CD4-positive, alpha-beta T cell treated with Interleukin-21 for 1 hour (primary cell): ENCODE data around the gene HEG1.

Experiments used
- DNase-seq: peaks from one replicate; pipeline ENCODE4 v3.0.0-alpha.2; 2020

Gene HEG1

GRCh38 chr3:125010393-125010792 lies 45.4 kb downstream of the HEG1 start:
- DNase-seq: no peak

DNA sequence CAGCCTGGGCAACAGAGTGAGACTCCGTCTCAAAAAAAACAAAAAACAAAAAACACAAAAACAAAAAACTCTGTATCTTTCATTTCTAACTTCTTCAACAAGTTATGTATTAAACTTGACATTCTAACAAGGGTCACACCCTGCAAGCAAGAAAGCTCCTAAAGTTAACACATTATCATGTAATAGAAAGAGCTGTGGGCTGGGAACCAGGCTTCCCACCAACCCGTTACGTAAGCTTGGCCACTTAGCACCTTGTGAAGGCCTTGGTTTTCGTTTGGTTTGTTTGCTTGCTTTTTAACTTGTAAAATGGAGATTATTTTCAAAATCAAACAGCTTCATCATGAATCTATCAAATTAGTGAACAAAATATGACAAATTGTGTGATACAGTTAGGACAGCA lies 47.0 kb downstream of the HEG1 start:
- no peak for DNase-seq

GRCh38 chr3:125006291-125006731 lies 49.5 kb downstream of the HEG1 start:
- no peak for DNase-seq

DNA sequence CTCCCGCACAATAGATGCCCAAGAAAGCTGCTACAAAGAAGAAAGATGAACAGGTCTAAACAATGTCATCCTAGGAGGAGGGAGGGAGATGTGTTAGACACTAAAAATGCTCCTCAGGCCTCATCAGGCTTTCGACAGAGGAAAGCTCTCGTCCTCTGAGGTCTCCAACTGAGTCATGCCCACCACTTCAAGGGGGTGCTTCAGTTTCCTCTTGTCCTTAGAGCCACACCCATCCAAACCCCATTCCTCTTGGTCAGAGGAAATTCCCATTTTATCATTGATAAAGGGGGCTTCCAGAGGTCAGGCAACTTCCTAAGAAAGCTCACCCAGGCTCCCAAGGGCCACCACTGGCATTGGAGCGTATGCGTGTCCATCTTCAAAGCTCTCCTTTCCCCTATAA lies 50.1 kb downstream of the HEG1 start:
- no peak for DNase-seq

DNA sequence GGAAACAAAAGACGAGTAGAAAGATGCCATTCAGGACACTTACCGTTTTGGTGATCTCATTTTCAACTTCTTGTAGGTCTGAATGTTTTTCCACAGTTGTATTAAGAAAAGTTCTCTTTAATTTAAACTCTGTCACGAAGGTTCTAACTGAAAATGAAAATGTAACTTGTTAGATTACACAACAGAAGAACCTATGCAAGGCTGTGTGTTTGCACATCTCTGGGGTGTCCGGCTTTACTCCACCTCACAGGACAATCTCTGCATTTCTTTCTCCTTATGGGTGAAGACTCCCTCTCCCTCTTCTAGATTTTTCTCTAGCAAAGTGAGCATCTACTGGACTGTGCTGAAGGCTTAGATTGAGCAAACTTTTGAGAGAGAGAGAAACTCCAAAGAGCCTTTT lies 50.6 kb downstream of the HEG1 start:
- no peak for DNase-seq

GRCh38 chr3:125003859-125004595 lies 51.8 kb downstream of the HEG1 start:
- DNase-seq: no peak

- DNase-seq: no peak
Observed at GRCh38 chr3:125003369-125003853, 52.4 kb downstream of the HEG1 start.

- DNase-seq: peak; percentile 11
Observed at GRCh38 chr3:125002414-125003368, 53.1 kb downstream of the HEG1 start.

GRCh38 chr3:125001557-125002413 lies 54.0 kb downstream of the HEG1 start:
- DNase-seq: no peak

- no peak for DNase-seq
Observed at GRCh38 chr3:125000661-125001060, 55.1 kb downstream of the HEG1 start.

- no peak for DNase-seq
Observed at GRCh38 chr3:124999897-125000435, 55.8 kb downstream of the HEG1 start.

- DNase-seq: no peak
Observed at GRCh38 chr3:124999317-124999716, 56.5 kb downstream of the HEG1 start.

DNA sequence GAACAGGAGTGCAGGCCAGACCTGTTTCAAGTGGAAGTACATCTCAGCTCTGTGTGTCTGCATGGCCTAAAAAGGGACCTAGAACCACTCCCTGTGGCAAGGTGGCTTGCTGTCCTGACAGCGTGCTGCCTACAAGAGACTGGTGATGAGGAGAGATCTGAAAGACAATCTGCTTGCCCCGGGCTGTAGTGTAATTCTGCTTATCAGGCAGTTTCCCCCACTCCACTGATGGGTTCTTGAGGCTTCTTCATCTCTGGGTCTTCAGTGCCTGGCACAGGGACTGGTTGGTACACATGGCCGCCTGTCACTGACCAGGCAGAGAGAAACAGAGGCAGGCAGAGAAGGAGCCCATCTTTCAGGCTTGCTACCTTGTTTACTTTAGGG lies 57.6 kb downstream of the HEG1 start:
- DNase-seq: no peak

- no peak for DNase-seq
Observed at GRCh38 chr3:124997303-124998246, 58.2 kb downstream of the HEG1 start.

GRCh38 chr3:124995460-124995994 lies 60.3 kb downstream of the HEG1 start:
- peak; percentile 61 for DNase-seq

DNA sequence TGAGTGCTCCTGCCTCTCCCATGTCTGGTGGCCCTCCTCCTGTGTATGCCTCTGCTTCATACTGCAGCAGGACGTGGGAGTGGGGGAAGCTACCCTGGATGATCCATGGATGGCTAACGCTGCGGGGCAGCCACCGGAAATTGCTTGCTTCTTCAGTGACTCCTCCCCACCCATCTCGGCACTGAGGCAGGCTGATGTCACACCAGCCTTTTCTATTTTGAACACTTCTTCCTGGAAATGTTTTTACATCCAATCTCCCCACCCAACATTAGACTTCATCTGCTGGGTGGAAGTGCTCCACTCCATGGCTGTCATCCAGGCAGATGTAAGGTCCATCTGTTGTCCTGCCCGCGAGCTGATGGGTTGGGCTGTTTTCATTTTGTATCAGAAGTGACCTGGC lies 62.3 kb downstream of the HEG1 start:
- no peak for DNase-seq

- DNase-seq: no peak
Observed at GRCh38 chr3:124992041-124992440, 63.8 kb downstream of the HEG1 start.

GRCh38 chr3:124986192-124987143 lies 69.3 kb downstream of the HEG1 start:
- DNase-seq: no peak

DNA sequence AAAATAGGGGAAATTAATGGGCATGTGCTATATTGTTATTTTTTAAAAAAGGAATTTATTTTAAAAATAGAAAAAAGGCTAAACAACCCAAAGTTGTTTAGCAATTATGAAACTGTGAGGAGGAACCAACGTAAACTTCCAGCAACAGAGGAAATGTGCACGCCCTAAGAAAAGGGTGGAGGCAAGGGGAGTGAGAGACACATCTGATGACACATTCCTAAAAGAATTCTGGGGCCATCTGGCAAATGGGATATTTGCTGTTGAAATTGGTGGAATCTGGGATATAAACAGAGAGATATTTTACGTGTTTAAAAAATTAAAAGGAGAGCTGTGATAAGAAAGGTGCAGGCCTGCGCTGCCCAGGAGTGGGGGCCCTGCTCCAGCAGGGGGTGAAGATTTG lies 70.4 kb downstream of the HEG1 start:
- no peak for DNase-seq

DNA sequence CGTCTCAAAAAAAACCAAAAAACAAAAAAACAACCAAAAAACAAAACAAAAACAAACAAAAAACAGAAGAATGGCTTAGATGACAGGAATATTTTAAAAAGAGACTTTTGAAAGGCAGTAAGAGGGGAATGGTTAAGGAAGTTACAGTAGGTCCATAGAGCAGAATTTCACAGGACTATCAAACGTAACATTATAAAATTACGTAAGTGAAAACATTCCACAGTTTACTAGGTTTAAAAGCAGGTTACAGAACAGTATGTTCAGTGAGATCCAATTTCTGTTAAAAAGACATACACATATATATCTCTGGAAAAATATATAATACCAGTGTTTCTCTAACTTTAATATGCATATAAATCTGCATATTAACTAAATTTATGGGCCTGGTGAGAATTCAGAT lies 71.0 kb downstream of the HEG1 start:
- no peak for DNase-seq
